NCI-H128 (cell line): ENCODE results near the gene SLC25A45.
"Not testable (repeated sequence)": the region's sequence is repeated elsewhere in the genome, so short reads cannot be mapped to it uniquely, and the experiment has no call there.

Experiments
- DNase-seq: peaks from one replicate; lab custom pipeline; 2025; ENCODE audit not compliant: unreplicated experiment; lab: John Stamatoyannopoulos, UW

The SLC25A45 gene

GRCh38 chr11:65421794-65422632 is 39.6 kb upstream of the SLC25A45 start:
- peak; percentile 80 for DNase-seq

DNA sequence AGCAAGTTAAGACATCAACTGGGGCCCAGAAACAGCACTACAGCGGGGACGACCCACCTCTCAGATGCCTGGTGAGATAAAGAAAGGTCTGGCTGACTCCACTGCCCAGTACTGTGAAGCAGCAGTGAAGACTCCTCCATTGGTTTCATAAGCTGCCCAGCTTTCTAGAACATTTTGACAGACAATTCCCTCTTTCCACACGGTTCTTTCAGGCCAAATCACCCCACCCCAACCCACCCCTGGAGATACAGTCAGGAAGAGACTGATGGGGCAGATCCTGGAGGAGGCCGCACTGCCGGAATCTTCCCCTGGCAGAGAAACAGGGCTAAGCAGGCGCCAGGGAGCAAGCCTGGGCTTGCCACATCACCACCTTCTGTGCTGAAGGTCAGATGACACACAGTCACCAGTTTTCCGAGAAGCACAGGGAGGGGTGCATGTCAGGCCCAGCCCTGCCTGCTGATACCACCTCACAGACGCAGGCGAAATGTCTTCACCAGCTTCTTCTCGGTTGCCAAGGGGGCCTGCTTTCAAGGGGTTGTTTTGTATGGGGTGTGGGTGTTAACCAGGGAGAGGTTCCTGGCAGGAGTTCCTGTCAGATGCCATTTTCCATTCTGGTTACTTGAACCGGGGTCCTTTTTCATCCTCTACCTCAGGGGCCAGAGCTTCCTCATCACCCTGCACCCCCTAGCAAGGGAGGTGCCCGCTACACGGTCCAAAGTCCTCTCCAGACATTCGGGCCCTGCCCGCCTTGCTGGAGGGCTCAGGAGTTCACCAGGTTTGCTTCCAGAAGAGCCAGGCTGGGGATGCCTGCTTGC is 38.7 kb upstream of the SLC25A45 start:
- DNase-seq = peak; percentile 74

GRCh38 chr11:65420506-65420905 is 38.1 kb upstream of the SLC25A45 start:
- DNase-seq = no peak

GRCh38 chr11:65419772-65420481 is 37.5 kb upstream of the SLC25A45 start:
- DNase-seq = no peak

- no peak for DNase-seq
These were observed 37.0 kb upstream of the SLC25A45 start for GRCh38 chr11:65419460-65419771.

GRCh38 chr11:65418681-65419459 is 36.4 kb upstream of the SLC25A45 start:
- peak; percentile 75 for DNase-seq

DNA sequence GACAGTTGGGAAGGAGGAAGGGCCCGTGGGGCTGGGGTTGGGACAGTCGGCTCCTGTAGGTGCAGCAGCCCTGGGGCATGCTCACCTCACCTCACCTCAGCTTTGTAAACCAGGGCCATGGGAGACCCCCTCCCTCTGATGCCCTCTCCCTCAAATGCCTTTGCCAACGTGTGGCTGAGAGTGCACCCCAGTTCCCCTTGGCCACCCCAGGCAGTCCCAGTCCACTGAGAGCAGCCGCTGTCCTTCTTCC is 35.9 kb upstream of the SLC25A45 start:
- DNase-seq = no peak

DNA sequence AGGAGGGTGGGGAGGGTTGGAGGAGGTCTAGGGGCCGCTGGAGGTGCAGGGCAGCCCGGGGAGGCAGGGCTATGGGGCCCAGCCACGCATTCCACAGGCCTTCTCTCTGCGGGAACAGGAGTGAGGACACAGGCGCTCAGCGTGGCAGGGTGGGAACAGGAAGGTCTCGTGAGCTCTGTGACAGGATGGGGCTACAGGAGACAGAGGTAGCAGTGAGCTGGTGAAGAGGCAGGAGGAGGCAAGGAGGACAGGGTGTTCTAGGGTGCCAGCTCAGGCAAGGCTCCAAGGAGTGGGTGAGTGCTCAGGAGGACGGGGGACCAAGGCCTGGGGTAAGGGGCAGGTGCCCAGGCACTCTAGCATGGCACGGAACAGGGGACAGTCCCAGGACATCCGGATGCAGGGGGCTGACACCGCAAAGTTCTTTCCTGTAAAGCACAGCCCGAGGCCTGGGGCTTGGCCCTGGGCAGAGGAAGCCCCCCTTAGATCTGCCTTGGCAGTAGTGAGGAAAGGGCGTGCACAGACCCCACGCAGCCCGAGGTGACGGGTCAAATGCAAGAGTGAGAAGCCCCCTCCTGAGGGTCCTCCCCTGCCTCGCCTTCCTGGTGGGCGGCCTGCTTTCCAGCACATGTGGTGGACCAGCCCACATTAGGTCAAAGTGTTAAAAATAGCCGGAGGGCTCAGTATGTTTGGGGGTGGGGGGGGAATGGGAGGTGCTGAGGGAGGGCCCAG is 35.4 kb upstream of the SLC25A45 start:
- DNase-seq = no peak

GRCh38 chr11:65416841-65417701 is 34.6 kb upstream of the SLC25A45 start:
- DNase-seq = no peak

- DNase-seq = peak; percentile 67
These were observed 33.9 kb upstream of the SLC25A45 start for GRCh38 chr11:65416341-65416824.

DNA sequence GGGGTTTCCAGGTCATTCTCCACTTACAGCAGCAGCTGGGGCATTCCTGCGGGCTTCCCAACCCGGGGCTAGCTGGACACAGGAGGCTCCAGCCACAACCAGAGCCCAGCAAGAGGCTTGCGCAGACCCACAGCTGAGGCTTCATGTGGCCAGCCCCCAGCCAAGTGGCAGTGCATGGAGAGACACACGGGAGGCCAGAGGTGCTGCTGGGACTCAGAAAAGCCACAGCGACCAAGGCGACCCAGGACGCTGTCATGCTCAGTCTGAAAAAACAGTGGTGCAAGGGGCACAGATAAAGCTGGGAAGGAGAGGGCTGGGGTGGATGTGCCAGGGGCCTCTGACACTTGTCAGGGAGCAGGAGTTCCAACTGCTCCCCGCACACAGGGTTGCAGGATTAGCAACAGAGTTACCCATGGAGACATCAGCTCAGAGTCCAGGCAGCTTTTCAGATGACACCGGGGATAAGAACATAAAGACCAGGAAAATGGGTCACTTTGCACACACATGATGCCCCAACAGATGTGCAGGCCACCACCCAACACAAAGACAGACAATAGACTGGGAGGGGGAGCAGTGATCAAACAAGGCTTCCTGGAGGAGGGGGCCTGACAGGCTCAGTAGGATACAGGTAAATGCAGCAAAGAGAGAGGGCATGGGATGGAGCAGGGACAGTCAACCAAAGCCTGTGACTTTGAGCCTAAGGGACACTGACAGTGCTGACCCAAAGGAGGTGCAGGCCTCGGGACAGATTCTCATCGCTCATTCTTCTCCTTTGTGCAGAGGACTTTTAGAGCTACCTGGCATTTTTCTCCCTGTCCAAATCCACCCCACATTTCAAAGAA is 33.3 kb upstream of the SLC25A45 start:
- no peak for DNase-seq

DNA sequence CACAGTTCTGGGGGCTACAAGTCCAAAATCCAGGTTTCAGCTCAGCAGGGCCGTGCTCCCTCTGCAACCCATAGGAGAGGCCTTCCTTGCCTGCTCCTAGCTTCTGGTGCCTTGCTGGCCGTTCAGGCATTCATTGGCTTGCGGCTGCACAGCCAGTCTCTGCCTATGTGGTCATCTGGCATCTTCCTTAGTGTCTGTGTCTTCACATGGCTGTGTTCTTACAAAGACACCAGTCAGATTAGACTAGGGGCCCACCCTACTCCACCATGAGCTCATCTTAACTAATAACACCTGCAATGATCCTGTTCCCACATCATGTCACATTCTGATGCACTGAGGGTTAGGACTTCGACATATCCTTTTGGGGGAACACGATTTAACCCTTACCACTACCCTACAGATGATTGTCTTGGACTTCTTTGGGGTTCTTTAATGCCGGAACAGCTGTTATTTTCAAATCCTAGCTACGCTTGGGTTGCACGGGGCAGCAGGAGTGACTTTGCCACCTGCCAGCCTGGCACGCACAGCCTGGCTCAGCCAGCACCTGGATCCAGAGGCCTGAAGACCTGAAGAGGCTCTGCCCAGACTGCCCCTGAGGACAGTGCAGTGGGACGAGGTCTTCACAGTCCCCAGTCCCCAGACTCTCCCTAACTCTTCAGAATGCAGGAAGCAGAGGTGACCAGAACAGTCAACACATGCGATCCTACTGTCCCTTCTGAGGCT is 32.5 kb upstream of the SLC25A45 start:
- no peak for DNase-seq

GRCh38 chr11:65413077-65413664 is 30.7 kb upstream of the SLC25A45 start:
- not testable (repeated sequence) for DNase-seq

DNA sequence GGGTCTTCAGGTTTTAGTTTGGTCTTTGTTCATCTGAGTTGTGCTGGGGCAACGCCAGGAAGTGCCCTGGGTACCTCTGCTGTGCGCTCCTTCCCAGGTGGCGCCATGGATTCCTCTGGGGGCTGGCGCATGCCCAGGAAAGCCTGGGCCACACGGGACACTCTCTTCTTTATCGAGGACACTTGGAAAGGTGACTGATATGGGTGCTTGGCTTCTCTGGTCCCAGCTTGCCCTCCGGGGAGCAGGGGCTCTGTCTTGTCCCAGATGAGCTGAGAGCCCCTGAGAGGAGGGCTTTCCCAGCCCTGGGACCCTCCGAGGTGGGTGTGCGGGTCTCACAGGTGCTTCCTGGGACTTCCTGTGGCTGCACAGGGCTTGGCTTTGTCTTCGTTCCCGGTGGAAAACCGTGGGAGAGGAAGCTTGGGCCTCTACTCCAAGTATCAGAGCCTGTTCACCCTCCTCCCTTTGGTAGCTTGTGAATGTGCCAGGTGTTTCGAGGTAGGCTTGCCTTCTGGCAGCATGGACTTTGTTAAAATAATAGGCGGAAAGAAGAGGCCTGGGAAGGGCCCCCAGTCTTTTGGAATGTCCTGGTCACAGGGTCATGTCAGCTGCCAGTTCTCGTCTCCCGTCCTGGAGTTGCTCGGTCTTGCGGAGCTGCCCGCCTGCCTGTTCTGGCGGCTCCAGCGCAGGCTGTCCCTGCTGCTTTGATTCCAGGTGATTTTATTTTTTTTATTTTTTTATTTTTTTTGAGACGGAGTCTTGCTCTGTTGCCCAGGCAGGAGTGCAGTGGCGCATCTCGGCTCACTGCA is 30.0 kb upstream of the SLC25A45 start:
- no peak for DNase-seq

GRCh38 chr11:65411681-65412070 is 29.2 kb upstream of the SLC25A45 start:
- no peak for DNase-seq

GRCh38 chr11:65410936-65411680 is 28.7 kb upstream of the SLC25A45 start:
- DNase-seq = no peak
